ENCODE measurements around the gene NELFA. TPM values are rescaled to one million over a fixed set of nuclear protein-coding genes. Genes with fewer than 3 reads are reported as not detected.
A peak's percentile ranks its signal among the peaks of the same experiment; 100 is the strongest.

NELFA gene
- total and polyA plus RNA-seq, 4 donors, result 7.1 to 11.8 (median 9.3) TPM

GRCh38 chr4:2049811-2050210 lies 41.0 kb upstream of the NELFA start:
- TF ChIP-seq ATF3 (IDR thresholded peaks at IDR 0.05), result no peak
- TF ChIP-seq RAD21 (IDR thresholded peaks at IDR 0.05), result no peak
- no peak for TF ChIP-seq REST (IDR thresholded peaks at IDR 0.05)
- H3K4me1 ChIP-seq (ENCODE audit: control insufficient read depth in 4 of 4, insufficient read depth in 4 of 4, low read length in 3 of 4), result no peaks in the 10 kb centered on the region
- H3K27me3 ChIP-seq (ENCODE audit: control insufficient read depth in 4 of 4, insufficient read depth in 4 of 4, low read length in 3 of 4), result peaks cover 0 to 9% (median 1%) of the 10 kb centered on the region in 4 donors
- no peaks in the 10 kb centered on the region for H3K36me3 ChIP-seq (ENCODE audit: control insufficient read depth in 4 of 4, insufficient read depth in 3 of 4, low read depth in 1 of 4, low read length in 3 of 4)
- no peaks in the 10 kb centered on the region for H3K9me3 ChIP-seq (ENCODE audit: control insufficient read depth in 4 of 4, low read length in 3 of 4)
- WGBS, result 91% methylated on average over 7 of the region's 7 CpGs
- DNase-seq (ENCODE audit: low spot score), result peak; percentile 10
- no peak overlapping the region for H3K9ac ChIP-seq (ENCODE audit: low read depth in 1 of 2, low read length in 2 of 2)
- no peak overlapping the region for H3K27ac ChIP-seq (ENCODE audit: low read depth in 1 of 2, low read length in 2 of 2)
- no peak overlapping the region for H3K4me3 ChIP-seq (ENCODE audit: low read depth in 1 of 3, low read length in 3 of 3)

- DNase-seq (ENCODE audit: low spot score), result no peak
- TF ChIP-seq REST (IDR thresholded peaks at IDR 0.05) (no peak), YY1 (IDR thresholded peaks at IDR 0.05) (no peak), SP1 (IDR thresholded peaks at IDR 0.05) (no peak), GABPA (IDR thresholded peaks at IDR 0.05 in 1 of 2, conservative IDR thresholded peaks at IDR 0.05 in 1 of 2) (no peak), TAF1 (conservative IDR thresholded peaks at IDR 0.05) (no peak), ATF3 (IDR thresholded peaks at IDR 0.05) (no peak), EGR1 (IDR thresholded peaks at IDR 0.05; ENCODE audit: low read depth in 2 of 2) (no peak), MAX (IDR thresholded peaks at IDR 0.05) (no peak), ZBTB33 (IDR thresholded peaks at IDR 0.05) (no peak), FOXA2 (IDR thresholded peaks at IDR 0.05) (no peak), HNF4A (conservative IDR thresholded peaks at IDR 0.05) (no peak), FOXA1 (IDR thresholded peaks at IDR 0.05) (no peak), CTCF (IDR thresholded peaks at IDR 0.05; ENCODE audit: low read depth, low read length, missing input control) (no peak), RXRA (IDR thresholded peaks at IDR 0.05) (no peak), HNF4G (IDR thresholded peaks at IDR 0.05) (no peak), RAD21 (IDR thresholded peaks at IDR 0.05) (no peak), JUND (IDR thresholded peaks at IDR 0.05) (no peak), NR2F2 (IDR thresholded peaks at IDR 0.05) (no peak)
- Histone ChIP-seq H3K4me3 (ENCODE audit: low read depth in 1 of 3, low read length in 3 of 3) (no peak overlapping the region), H3K27me3 (ENCODE audit: control insufficient read depth in 4 of 4, insufficient read depth in 4 of 4, low read length in 3 of 4) (peaks cover 0 to 9% (median 1%) of the 10 kb centered on the region in 4 donors), H3K9ac (ENCODE audit: low read depth in 1 of 2, low read length in 2 of 2) (no peak overlapping the region), H3K36me3 (ENCODE audit: control insufficient read depth in 4 of 4, insufficient read depth in 3 of 4, low read depth in 1 of 4, low read length in 3 of 4) (no peaks in the 10 kb centered on the region), H3K27ac (ENCODE audit: low read depth in 1 of 2, low read length in 2 of 2) (no peak overlapping the region), H3K4me1 (ENCODE audit: control insufficient read depth in 4 of 4, insufficient read depth in 4 of 4, low read length in 3 of 4) (no peaks in the 10 kb centered on the region), H3K9me3 (ENCODE audit: control insufficient read depth in 4 of 4, low read length in 3 of 4) (no peaks in the 10 kb centered on the region)
- 94% methylated on average over 7 of the region's 7 CpGs for WGBS
Observed at GRCh38 chr4:2049381-2049780, 40.6 kb upstream of the NELFA start.
